Measurements from ENCODE around the gene TMPRSS6.

TMPRSS6 gene

DNA sequence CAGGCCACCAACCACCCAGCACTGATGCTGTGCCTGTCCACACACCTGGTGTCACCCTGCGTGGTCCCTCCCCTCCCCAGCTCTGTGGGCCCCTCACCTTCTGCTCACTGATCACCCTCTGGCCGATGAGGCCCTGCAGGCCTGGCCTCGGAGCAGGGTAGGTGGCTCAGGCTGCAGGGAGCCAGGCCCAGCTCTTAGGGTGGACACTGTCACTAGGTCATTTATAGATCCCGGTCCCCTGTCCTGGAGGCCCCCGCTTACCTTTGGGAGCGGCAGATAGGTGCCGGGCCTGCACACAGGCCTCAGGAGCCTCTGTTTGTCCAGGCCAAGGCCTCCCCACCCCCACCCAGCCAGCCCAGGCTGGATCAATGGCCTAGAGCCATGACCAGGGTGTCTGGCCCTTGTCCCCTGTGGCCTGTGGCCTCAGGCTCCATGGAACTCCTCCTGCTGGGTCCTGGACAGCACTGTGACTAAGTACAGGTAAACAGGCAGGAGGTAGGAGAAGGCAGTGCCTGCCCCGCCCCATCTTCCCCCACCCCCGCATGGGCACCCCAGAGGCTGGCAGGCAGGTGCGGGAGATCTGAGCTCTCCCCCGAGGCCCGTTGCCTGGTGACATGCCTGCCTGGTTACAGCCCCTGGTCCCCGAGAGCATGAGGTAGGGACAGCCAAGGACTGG, at the start of gene TMPRSS6:
TSS of gene TMPRSS6 (minus strand) at position 472 of the 676 bp plus-strand sequence. CDS start 6,296 bp downstream, outside the sequence.
- H3K9ac ChIP-seq (ENCODE audit: low read length): no peak within 1 kb of the TSS
- H4K20me1 ChIP-seq (ENCODE audit: insufficient read depth, low read length): no peaks in the 10 kb centered on the region
- no peaks in the 10 kb centered on the region for H3K9me2 ChIP-seq (ENCODE audit: low read depth, low read length)
- H3K9me3 ChIP-seq (ENCODE audit: low read length): no peaks in the 10 kb centered on the region
- H3K4me3 ChIP-seq (ENCODE audit: low read depth, low read length, poor library complexity, severe bottlenecking): no peak within 1 kb of the TSS
- no peaks in the 10 kb centered on the region for H3K79me2 ChIP-seq (ENCODE audit: insufficient read depth, low read length)
- no peak for TF ChIP-seq CTCF (IDR thresholded peaks at IDR 0.05; ENCODE audit: low read length)
- no peak within 1 kb of the TSS for H2AFZ ChIP-seq (ENCODE audit: low read length)
- H3K4me1 ChIP-seq (ENCODE audit: insufficient read depth, low read length, severe bottlenecking): no peaks in the 10 kb centered on the region
- H3K27ac ChIP-seq (ENCODE audit: low read depth, low read length, poor library complexity, severe bottlenecking): no peak within 1 kb of the TSS
- no peaks in the 10 kb centered on the region for H3K27me3 ChIP-seq (ENCODE audit: insufficient read depth, low read length)
- H3F3A ChIP-seq (ENCODE audit: insufficient read depth, low read length): no peaks in the 10 kb centered on the region
- no peak within 1 kb of the TSS for H3K4me2 ChIP-seq (ENCODE audit: low read length)
- H3K36me3 ChIP-seq (ENCODE audit: insufficient read depth, low read length): no peaks in the 10 kb centered on the region

- Histone ChIP-seq H3K27me3 (ENCODE audit: insufficient read depth, low read length) (peaks cover 26% of the 10 kb centered on the region; the same call in 1 of the 2 replicates), H3K9ac (ENCODE audit: low read length) (no peak overlapping the region), H3K4me3 (ENCODE audit: low read depth, low read length, poor library complexity, severe bottlenecking) (no peak overlapping the region), H4K20me1 (ENCODE audit: insufficient read depth, low read length) (no peaks in the 10 kb centered on the region), H3K79me2 (ENCODE audit: insufficient read depth, low read length) (no peaks in the 10 kb centered on the region), H3K4me2 (ENCODE audit: low read length) (no peak overlapping the region), H3K27ac (ENCODE audit: low read depth, low read length, poor library complexity, severe bottlenecking) (no peak overlapping the region), H3K9me3 (ENCODE audit: low read length) (peaks cover 8% of the 10 kb centered on the region), H3K36me3 (ENCODE audit: insufficient read depth, low read length) (peaks cover 6% of the 10 kb centered on the region; the same call in 1 of the 2 replicates), H3K4me1 (ENCODE audit: insufficient read depth, low read length, severe bottlenecking) (no peaks in the 10 kb centered on the region), H2AFZ (ENCODE audit: low read length) (no peak overlapping the region), H3F3A (ENCODE audit: insufficient read depth, low read length) (no peaks in the 10 kb centered on the region), H3K9me2 (ENCODE audit: low read depth, low read length) (no peaks in the 10 kb centered on the region)
- TF ChIP-seq CTCF (IDR thresholded peaks at IDR 0.05; ENCODE audit: low read length) (no peak), EZH2 (IDR thresholded peaks at IDR 0.05; ENCODE audit: borderline replicate concordance, low read length) (no peak)
These were observed 49.4 kb upstream of the TMPRSS6 start for GRCh38 chr22:37158963-37159290.

GRCh38 chr22:37157516-37158285, 48.2 kb upstream of the TMPRSS6 start:
- no peaks in the 10 kb centered on the region for H3K9me2 ChIP-seq (ENCODE audit: low read depth, low read length)
- H3K9me3 ChIP-seq (ENCODE audit: low read length): peaks cover 8% of the 10 kb centered on the region
- H3K36me3 ChIP-seq (ENCODE audit: insufficient read depth, low read length): peaks cover 6% of the 10 kb centered on the region; the same call in 1 of the 2 replicates
- H3K4me2 ChIP-seq (ENCODE audit: low read length): no peak overlapping the region
- no peak overlapping the region for H3K4me3 ChIP-seq (ENCODE audit: low read depth, low read length, poor library complexity, severe bottlenecking)
- H3K79me2 ChIP-seq (ENCODE audit: insufficient read depth, low read length): no peaks in the 10 kb centered on the region
- no peak overlapping the region for H2AFZ ChIP-seq (ENCODE audit: low read length)
- H3K9ac ChIP-seq (ENCODE audit: low read length): no peak overlapping the region
- TF ChIP-seq CTCF (IDR thresholded peaks at IDR 0.05; ENCODE audit: low read length): no peak
- TF ChIP-seq EZH2 (IDR thresholded peaks at IDR 0.05; ENCODE audit: borderline replicate concordance, low read length): no peak
- peaks cover 24% of the 10 kb centered on the region; the same call in 1 of the 2 replicates for H3K27me3 ChIP-seq (ENCODE audit: insufficient read depth, low read length)
- no peaks in the 10 kb centered on the region for H4K20me1 ChIP-seq (ENCODE audit: insufficient read depth, low read length)
- H3K27ac ChIP-seq (ENCODE audit: low read depth, low read length, poor library complexity, severe bottlenecking): no peak overlapping the region
- no peaks in the 10 kb centered on the region for H3F3A ChIP-seq (ENCODE audit: insufficient read depth, low read length)
- no peaks in the 10 kb centered on the region for H3K4me1 ChIP-seq (ENCODE audit: insufficient read depth, low read length, severe bottlenecking)
